Measurements from ENCODE around the gene AKT1S1. TPM values are rescaled to one million over a fixed set of nuclear protein-coding genes. Genes with fewer than 3 reads are reported as not detected.

Gene AKT1S1
- total and polyA plus RNA-seq, 2 donors (not counting 1 experiment from before 2014, with no cell fraction given), result 16.6 to 23.0 TPM

DNA sequence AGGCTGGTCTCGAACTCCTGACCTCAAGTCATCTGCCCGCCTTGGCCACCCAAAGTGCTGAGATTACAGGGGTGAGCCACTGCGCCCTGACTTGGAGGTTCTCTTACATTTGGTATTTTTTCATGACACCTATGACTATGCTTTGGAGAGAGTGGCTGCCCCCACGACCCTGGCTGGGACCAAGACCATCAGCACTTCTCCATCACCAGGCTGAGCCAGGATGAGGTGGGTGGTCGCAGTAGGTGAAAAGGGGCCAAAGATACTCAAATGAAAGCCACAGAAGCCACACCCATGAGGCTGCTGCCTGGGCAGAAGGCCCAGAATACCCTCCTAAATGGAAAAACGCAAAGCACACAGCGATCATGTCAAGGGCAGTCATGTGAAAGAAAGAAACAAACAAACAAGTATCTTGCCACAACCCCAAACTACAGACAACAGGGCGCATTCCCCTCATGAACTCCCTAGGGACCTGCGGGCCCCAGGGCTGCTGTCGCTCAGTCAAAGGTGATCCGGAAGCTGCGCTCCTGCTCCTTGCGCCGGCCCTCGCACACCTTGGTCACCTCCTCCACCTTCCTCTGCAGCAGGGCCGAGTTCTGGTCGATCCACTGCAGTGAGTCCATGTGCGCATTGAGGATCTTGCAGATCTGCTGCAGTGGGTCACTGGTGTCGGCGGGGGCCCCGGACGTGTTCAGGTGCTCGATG is 30.7 kb upstream of the AKT1S1 start:
- ChIA-PET CTCF (interaction anchor here (0.7 to 1.7 kb wide), 3 partner anchors 8 to 103 kb away, joined by 6 to 11 read pairs (median 7); no protein-coding TSS in a partner anchor), POLR2A (interaction anchor here (0.6 to 0.8 kb wide), 5 partner anchors 9 to 376 kb away, joined by 3 to 10 read pairs (median 5); no protein-coding TSS in a partner anchor)
- peaks cover 27% of the 10 kb centered on the region for H3K79me2 ChIP-seq (ENCODE audit: control insufficient read depth, insufficient read depth, low read length)
- DNase-seq (peak; percentile 67), ATAC-seq (ENCODE audit: low read depth) (peak; percentile 54)
- H3K27ac ChIP-seq (ENCODE audit: low read length in 2 of 2), result peak overlapping the region; percentile 55 to 64
- Mint-ChIP-seq H3K4me3 (peak overlapping the region; percentile 45), H3K27ac (peak overlapping the region; percentile 85), H3K27me3 (no peaks in the 10 kb centered on the region), H3K9me3 (ENCODE audit: insufficient read depth) (peaks cover 3% of the 10 kb centered on the region), H3K4me1 (peaks cover 73% of the 10 kb centered on the region)
- no peak for TF ChIP-seq EZH2 (IDR thresholded peaks at IDR 0.05; ENCODE audit: borderline replicate concordance, insufficient read depth, low read depth, low read length, poor library complexity, severe bottlenecking)
- TF ChIP-seq, protein P1, sequence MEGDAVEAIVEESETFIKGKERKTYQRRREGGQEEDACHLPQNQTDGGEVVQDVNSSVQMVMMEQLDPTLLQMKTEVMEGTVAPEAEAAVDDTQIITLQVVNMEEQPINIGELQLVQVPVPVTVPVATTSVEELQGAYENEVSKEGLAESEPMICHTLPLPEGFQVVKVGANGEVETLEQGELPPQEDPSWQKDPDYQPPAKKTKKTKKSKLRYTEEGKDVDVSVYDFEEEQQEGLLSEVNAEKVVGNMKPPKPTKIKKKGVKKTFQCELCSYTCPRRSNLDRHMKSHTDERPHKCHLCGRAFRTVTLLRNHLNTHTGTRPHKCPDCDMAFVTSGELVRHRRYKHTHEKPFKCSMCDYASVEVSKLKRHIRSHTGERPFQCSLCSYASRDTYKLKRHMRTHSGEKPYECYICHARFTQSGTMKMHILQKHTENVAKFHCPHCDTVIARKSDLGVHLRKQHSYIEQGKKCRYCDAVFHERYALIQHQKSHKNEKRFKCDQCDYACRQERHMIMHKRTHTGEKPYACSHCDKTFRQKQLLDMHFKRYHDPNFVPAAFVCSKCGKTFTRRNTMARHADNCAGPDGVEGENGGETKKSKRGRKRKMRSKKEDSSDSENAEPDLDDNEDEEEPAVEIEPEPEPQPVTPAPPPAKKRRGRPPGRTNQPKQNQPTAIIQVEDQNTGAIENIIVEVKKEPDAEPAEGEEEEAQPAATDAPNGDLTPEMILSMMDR (IDR thresholded peaks at IDR 0.05), result no peak
- H3K4me2 ChIP-seq (replicated peaks; ENCODE audit: low read depth, low read length, poor library complexity, severe bottlenecking), result peak overlapping the region; percentile 58
- peaks cover 0 to 16% (median 0%) of the 10 kb centered on the region in 3 donors for H3K9me3 ChIP-seq (ENCODE audit: control extremely low read depth in 1 of 3, control insufficient read depth in 2 of 3, insufficient read depth in 1 of 3, low read length in 2 of 3)
- H3K27me3 ChIP-seq (replicated peaks in 1 of 4; ENCODE audit: control extremely low read depth in 1 of 4, control insufficient read depth in 3 of 4, insufficient read depth in 4 of 4, low read length in 3 of 4), result no peaks in the 10 kb centered on the region
- H2AFZ ChIP-seq (ENCODE audit: insufficient read depth, low read depth, low read length, poor library complexity, severe bottlenecking), result no peak overlapping the region
- H3K4me3 ChIP-seq (ENCODE audit: control extremely low read depth in 1 of 5, extremely low read depth in 1 of 5, insufficient read depth in 1 of 5, low read depth in 2 of 5, low read length in 4 of 5), result no peak overlapping the region
- H3K36me3 ChIP-seq (replicated peaks in 1 of 2; ENCODE audit: control extremely low read depth in 1 of 2, control insufficient read depth in 1 of 2, extremely low read depth in 1 of 2, insufficient read depth in 2 of 2, low read length in 1 of 2), result peaks cover 0 to 22% of the 10 kb centered on the region in 2 experiments
- 81% methylated on average over 22 of the region's 23 CpGs for WGBS (ENCODE audit: insufficient coverage)
- H3K4me1 ChIP-seq (ENCODE audit: control insufficient read depth in 2 of 2, insufficient read depth in 2 of 2, low read length in 2 of 2), result peaks cover 47 to 63% of the 10 kb centered on the region in 2 donors
- intact Hi-C loops (cut with micrococcal nuclease), result no loop called here
- H3K9ac ChIP-seq (ENCODE audit: low read length), result no peak overlapping the region
- H4K20me1 ChIP-seq (ENCODE audit: control insufficient read depth, insufficient read depth, low read length, poor library complexity, severe bottlenecking), result peaks cover 39% of the 10 kb centered on the region
